Thyroid gland (tissue), 4 donors: ENCODE measurements around the gene EML3.

Experiments used
- CTCF ChIP-seq, 6 experiments: fragments of 200-600 bp in 3 of 6; fragments of 450-650 bp in 3 of 6; sonication (generic) in 3 of 6; IDR thresholded peaks; one replicate each; pipeline ENCODE4 v1.5.1; 2016 to 2019; ENCODE audit warnings: antibody characterized with exemption in 6 of 6, mild to moderate bottlenecking in 2 of 6, inconsistent platforms in 1 of 6, moderate library complexity in 1 of 6
- POLR2A ChIP-seq, 2 donors: fragments of 450-650 bp; IDR thresholded peaks; one replicate each; pipeline ENCODE4 v1.6.1; 2017; ENCODE audit warnings: antibody characterized with exemption in 2 of 2, mild to moderate bottlenecking in 2 of 2, moderate library complexity in 1 of 2

GRCh38 chr11:62556108-62556874 is 56.3 kb downstream of the EML3 start:
- peak in 1 of 6 experiments; percentile 13 for TF ChIP-seq CTCF (IDR thresholded peaks at IDR 0.05)
- TF ChIP-seq POLR2A (IDR thresholded peaks at IDR 0.05) = peak in 1 of 2 donors; percentile 46
